HG02610 (cell line): ENCODE data around the gene ITGAL.

ENCODE experiments used
- ATAC-seq: cut with Tn5 transposase; IDR thresholded peaks from one replicate; pipeline ENCODE4 v1.9.1; 2021; ENCODE audit warnings: mild to moderate bottlenecking, moderate library complexity; ENCODE audit not compliant: unreplicated experiment

Gene ITGAL

GRCh38 chr16:30567160-30567990 lies 94.8 kb downstream of the ITGAL start:
- ATAC-seq = peak; percentile 25

GRCh38 chr16:30567991-30568638 lies 95.6 kb downstream of the ITGAL start:
- ATAC-seq = peak; percentile 50

DNA sequence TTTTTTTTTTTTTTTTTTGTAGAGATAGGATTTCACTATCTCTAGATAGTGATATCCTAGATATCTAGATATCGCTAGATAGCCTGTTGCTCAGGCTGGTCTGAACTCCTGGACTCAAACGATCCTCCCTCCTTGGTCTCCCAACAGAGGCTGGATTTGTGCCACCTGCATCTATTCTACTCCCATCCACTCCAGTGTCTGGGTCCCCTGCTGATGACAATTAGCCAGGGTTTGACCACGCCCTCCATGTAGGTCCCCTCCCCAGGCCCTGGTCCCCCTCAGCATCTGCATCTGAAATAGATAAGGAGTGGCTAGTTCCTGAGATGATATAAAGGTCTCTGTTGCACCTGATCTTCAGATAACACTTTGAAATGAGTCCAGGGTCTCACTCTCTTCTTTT lies 96.7 kb downstream of the ITGAL start:
- no peak for ATAC-seq

- no peak for ATAC-seq
Measured at GRCh38 chr16:30569746-30570635, 97.4 kb downstream of the ITGAL start.

GRCh38 chr16:30570636-30571444 lies 98.3 kb downstream of the ITGAL start:
- no peak for ATAC-seq

DNA sequence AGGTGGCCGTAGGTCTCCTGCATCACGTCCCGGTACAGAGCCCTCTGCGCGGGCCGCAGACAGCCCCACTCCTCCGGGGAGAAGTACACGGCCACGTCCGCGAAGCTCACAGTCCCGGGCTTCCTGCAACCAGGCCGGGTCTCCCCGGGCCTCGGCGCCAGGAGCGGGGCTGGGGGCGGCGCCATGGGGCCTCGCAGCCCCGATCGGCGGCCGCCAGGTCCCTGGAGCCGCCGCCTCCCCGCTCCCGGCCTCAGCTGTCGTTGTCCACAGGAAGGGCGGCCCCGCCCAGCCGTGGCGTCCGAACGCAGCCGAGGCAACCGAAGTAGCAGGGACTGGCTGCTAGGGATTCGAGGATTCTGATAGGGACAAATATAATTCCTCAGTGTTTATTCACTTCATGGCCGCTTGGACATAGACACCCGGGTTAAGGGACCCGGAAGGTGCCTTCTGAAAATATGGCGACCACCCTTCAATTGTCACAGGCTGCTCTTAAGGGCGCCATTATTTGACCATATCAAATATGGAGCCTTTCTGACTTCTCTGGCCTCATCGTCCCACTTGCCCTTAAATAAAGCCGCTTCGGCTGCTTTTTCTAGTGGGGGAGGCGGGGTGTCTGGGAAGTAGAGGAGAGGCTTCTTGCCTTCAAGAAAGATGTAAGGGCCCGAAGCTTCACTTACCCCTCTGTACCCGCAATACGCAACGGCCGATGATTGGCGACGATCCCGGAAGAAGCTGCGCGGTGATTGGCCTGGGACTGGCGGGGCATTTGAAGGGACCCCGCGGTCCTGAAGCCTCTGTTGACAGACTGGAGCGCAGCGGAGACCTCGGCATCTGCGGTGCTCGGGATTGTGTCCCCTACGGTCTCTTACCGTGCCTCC lies 99.1 kb downstream of the ITGAL start, which contains the start of gene ZNF688:
Gene ZNF688, minus strand, starts transcription at position 270 of the 878 bp plus-strand sequence. Its CDS starts 85 bp downstream, at position 185.
- ATAC-seq = peak; percentile 69
